Activated CD4-positive, alpha-beta T cell treated with anti-CD3 and anti-CD28 coated beads, Interleukin-2, amount 10 ng/mL, durations not matched to agents 7 days and 5 days (primary cell): ENCODE data around the gene GNGT2. TPM values are rescaled to one million over a fixed set of nuclear protein-coding genes. Genes with fewer than 3 reads are reported as not detected.

ENCODE experiments used
- CTCF ChIA-PET: fragments of 350-600 bp; sonication (Branson Sonifier 250); formaldehyde crosslinking; loops from one replicate; lab custom pipeline; 2021; ENCODE audit warnings: antibody characterized with exemption; lab: Charles Lee
- POLR2A ChIA-PET: fragments of 350-600 bp; sonication (Branson Sonifier 250); formaldehyde crosslinking; loops from one replicate; lab custom pipeline; 2021; ENCODE audit warnings: antibody characterized with exemption; lab: Charles Lee
- DNase-seq: peaks from one replicate; pipeline ENCODE4 v3.0.0-alpha.2; 2020
- H3K27ac Mint-ChIP-seq: one replicate; pipeline ENCODE4 v1.8.0; 2021; ENCODE audit warnings: mild to moderate bottlenecking, moderate library complexity, mixed read lengths
- H3K27me3 Mint-ChIP-seq: one replicate; pipeline ENCODE4 v1.8.0; 2021; ENCODE audit warnings: mixed read lengths
- H3K36me3 Mint-ChIP-seq: one replicate; pipeline ENCODE4 v1.8.0; 2021; ENCODE audit warnings: low read depth, mixed read lengths
- H3K4me1 Mint-ChIP-seq: one replicate; pipeline ENCODE4 v1.8.0; 2021; ENCODE audit warnings: mixed read lengths
- H3K4me3 Mint-ChIP-seq: one replicate; pipeline ENCODE4 v1.8.0; 2021; ENCODE audit warnings: mild to moderate bottlenecking, moderate library complexity, mixed read lengths
- H3K9me3 Mint-ChIP-seq: one replicate; pipeline ENCODE4 v1.8.0; 2021; ENCODE audit warnings: mixed read lengths
- total RNA-seq, 2 experiments: library from RNA; stranded (reverse); gene quantifications; one replicate each; pipeline ENCODE4 v1.2.3, GENCODE V29; 2021

GNGT2 gene
- total RNA-seq, 2 experiments from 2014 or later, result 15.0 to 15.9 TPM

GRCh38 chr17:49241040-49241439 lies 30.7 kb upstream of the GNGT2 start:
- Mint-ChIP-seq H3K4me3 (no peak overlapping the region), H3K4me1 (no peaks in the 10 kb centered on the region), H3K27ac (no peak overlapping the region), H3K27me3 (peaks cover 5% of the 10 kb centered on the region), H3K9me3 (no peaks in the 10 kb centered on the region), H3K36me3 (no peaks in the 10 kb centered on the region)
- ChIA-PET CTCF (interaction anchor here (0.9 to 1.4 kb wide), 3 partner anchors 13 to 82 kb away, joined by 3 to 10 read pairs (median 3); no protein-coding TSS in a partner anchor), POLR2A (interaction anchor here (0.7 kb wide), 1 partner anchor 19 kb away, joined by 4 read pairs; no protein-coding TSS in a partner anchor)
- DNase-seq, result no peak

GRCh38 chr17:49240619-49241018 lies 30.2 kb upstream of the GNGT2 start:
- POLR2A ChIA-PET, result interaction anchor here (0.7 kb wide), 1 partner anchor 19 kb away, joined by 4 read pairs; no protein-coding TSS in a partner anchor

GRCh38 chr17:49239963-49240362 lies 29.6 kb upstream of the GNGT2 start:
- no peak overlapping the region for H3K4me3 Mint-ChIP-seq
- CTCF ChIA-PET, result interaction anchor here (0.6 to 1.4 kb wide), 2 partner anchors 12 to 945 kb away, joined by 4 to 10 read pairs; no protein-coding TSS in a partner anchor

More at GRCh38 chr17:49240619-49241018, 30.2 kb upstream of the GNGT2 start:
- Mint-ChIP-seq H3K4me1 (no peaks in the 10 kb centered on the region), H3K27ac (no peak overlapping the region), H3K27me3 (peaks cover 7% of the 10 kb centered on the region), H3K9me3 (no peaks in the 10 kb centered on the region), H3K36me3 (no peaks in the 10 kb centered on the region), H3K4me3 (no peak overlapping the region)
- DNase-seq, result no peak
- CTCF ChIA-PET, result interaction anchor here (0.6 to 1.4 kb wide), 4 partner anchors 12 to 945 kb away, joined by 3 to 10 read pairs (median 4); no protein-coding TSS in a partner anchor

DNA sequence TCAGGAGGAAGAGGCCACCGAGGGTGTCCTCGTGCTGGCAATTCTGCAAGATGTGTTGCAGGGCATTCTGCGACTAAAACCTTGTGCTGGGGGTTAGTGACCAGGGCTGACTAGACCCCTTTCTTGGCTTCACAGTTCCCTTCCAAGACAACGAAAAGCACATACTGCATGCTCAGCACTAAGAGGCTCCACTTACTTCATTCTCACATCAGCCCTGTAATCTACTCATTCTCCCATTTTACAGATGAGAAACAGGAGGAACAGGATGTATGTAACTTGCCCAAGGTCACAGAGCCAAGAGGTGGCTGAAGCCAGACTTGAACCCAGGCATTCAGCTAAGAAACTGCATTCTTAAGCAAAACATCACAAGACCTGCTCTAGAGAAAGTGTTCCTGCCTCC lies 25.5 kb upstream of the GNGT2 start:
- no peak for DNase-seq
- Mint-ChIP-seq H3K4me3 (no peak overlapping the region), H3K9me3 (no peaks in the 10 kb centered on the region), H3K27me3 (peaks cover 28% of the 10 kb centered on the region), H3K36me3 (no peaks in the 10 kb centered on the region), H3K4me1 (peaks cover 4% of the 10 kb centered on the region), H3K27ac (no peak overlapping the region)
- POLR2A ChIA-PET, result no interaction called here
- CTCF ChIA-PET, result no interaction called here

More at GRCh38 chr17:49239963-49240362, 29.6 kb upstream of the GNGT2 start:
- DNase-seq, result no peak
- H3K4me1 Mint-ChIP-seq, result no peaks in the 10 kb centered on the region
- no peaks in the 10 kb centered on the region for H3K9me3 Mint-ChIP-seq
- H3K27ac Mint-ChIP-seq, result no peak overlapping the region
- peaks cover 10% of the 10 kb centered on the region for H3K27me3 Mint-ChIP-seq
- POLR2A ChIA-PET, result no interaction called here
- no peaks in the 10 kb centered on the region for H3K36me3 Mint-ChIP-seq

DNA sequence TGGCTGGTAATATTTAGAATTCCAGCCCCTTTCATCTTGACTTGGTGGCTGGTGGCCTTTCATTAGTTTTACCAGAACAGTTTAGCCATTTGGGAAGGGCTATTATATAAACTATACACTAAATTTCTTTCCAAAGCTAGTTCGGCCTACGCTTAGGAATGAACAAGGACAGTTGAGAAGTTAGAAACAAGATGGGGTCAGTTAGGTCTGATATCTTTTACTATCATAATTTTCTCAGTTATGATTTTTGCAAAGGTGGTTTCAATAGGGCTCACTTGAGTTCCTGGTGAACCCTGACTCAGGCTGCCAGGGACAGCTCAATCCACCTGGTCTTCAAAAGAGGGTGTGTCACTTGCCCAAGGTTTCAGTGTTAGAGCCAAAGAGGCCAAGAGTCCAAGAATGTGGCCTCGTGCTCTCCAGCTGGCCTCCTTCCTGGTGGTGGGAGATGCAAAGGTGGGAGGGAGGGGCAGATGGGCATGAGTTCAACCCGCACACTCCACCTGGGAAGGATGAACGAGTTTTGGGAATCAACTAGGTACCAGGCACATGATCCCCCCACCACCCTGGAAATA lies 24.2 kb upstream of the GNGT2 start:
- POLR2A ChIA-PET, result no interaction called here
- Mint-ChIP-seq H3K27ac (no peak overlapping the region), H3K4me3 (no peak overlapping the region), H3K27me3 (peaks cover 35% of the 10 kb centered on the region), H3K4me1 (peaks cover 5% of the 10 kb centered on the region), H3K9me3 (no peaks in the 10 kb centered on the region), H3K36me3 (no peaks in the 10 kb centered on the region)
- CTCF ChIA-PET, result no interaction called here
- no peak for DNase-seq

GRCh38 chr17:49231563-49231894 lies 21.2 kb upstream of the GNGT2 start:
- Mint-ChIP-seq H3K4me3 (peak overlapping the region; percentile 67), H3K27me3 (peaks cover 38% of the 10 kb centered on the region), H3K27ac (no peak overlapping the region), H3K36me3 (no peaks in the 10 kb centered on the region), H3K9me3 (no peaks in the 10 kb centered on the region), H3K4me1 (peaks cover 10% of the 10 kb centered on the region)
- POLR2A ChIA-PET, result no interaction called here
- DNase-seq, result no peak
- CTCF ChIA-PET, result no interaction called here

DNA sequence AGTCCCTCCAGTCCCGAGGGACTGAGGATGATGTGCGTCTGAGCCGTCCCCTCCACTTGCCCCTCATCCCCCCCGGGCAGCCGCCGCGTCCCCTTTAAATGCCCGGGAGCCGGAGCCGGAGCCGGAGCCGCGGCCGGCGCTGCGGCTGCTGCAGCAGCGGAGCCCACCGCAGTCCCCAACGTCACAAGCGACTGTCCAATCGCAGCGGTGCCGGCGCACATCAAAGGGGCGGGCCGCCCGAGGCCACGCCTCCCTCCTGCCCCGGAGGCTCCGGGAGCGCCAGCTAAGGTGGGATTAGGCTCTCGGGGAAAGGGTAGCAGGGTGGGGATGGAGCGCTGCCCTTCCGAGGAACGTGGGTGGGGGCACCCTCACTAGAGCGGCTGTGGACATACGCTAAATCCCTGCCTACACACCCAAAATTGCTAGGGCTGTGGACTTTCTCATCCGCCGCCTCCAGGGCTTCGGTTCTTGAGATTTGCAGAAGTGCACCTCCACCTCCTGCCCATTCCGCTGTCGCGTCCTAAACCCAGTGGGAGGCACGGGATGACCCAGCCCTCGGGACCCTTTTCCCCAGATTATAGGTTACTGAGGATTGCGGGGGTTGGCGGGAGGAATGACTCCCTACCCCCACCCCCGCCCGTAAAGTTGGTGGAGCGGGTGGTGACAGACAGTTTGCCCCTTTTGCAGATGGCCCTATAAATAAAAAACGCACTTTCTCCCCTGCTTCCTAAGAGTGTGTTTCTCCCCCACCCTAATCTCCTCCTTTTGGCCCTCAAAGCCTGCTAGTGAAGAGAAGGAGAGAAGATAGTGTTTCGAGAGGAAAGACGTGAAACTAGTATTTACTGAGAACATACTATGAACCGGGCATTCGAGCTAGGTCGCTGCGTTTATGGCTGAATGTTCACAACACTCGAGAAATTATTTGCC lies 20.5 kb upstream of the GNGT2 start, which contains the start of gene PHOSPHO1:
Gene PHOSPHO1 (minus strand): TSS at position 152 of the 927 bp plus-strand sequence. CDS start 4,096 bp downstream, outside the sequence.
- POLR2A ChIA-PET, result no interaction called here
- peak; percentile 88 for DNase-seq
- Mint-ChIP-seq H3K27ac (no peak within 1 kb of the TSS), H3K27me3 (peaks cover 38% of the 10 kb centered on the region), H3K4me1 (peaks cover 12% of the 10 kb centered on the region), H3K9me3 (no peaks in the 10 kb centered on the region), H3K4me3 (peak within 1 kb of the TSS; percentile 67), H3K36me3 (no peaks in the 10 kb centered on the region)
- CTCF ChIA-PET, result interaction anchor here (0.6 to 2.7 kb wide), 2 partner anchors 50 to 73 kb away, joined by 3 to 9 read pairs; no protein-coding TSS in a partner anchor

DNA sequence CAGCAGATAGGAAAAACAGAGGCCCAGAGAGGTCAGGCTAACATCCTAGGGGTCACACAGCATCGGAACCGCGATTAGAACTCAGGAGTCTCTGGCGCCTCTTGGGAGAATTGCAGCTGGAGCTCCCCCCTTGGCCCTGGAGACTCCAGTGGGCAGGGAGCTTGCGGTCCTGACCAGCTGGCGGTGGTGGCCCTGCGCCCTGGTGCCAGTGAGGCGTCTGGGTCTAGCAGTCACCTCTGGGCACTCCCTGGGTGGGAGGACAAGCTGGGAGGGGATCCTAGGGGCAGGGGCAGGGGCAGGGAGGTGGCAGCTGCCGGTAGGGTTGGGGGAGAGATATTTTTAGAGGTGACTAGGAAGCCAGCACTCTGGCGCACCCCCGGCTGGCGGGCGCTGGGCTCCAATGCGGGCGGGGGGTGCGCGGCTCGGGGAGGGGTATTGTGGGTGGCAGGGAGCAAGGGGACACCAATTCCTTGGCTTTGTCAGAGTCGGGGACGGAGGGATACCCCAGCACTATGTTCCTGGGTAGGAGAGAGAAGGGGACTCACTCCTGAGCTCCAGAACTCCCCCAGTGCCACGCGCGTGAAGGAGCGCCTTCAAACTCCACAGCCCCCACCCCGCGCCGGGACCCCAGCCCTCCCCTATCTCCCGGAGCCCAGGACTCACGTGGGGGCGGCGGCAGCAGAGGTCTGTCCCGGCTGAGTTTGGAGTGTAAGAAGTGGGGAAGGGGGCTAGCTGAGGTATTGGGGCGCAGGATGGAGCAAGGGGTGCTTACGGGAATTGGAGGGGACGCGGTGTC lies 19.6 kb upstream of the GNGT2 start:
- ChIA-PET CTCF (interaction anchor here (0.6 to 2.7 kb wide), 2 partner anchors 49 to 72 kb away, joined by 3 to 9 read pairs; no protein-coding TSS in a partner anchor), POLR2A (no interaction called here)
- peaks cover 34% of the 10 kb centered on the region for H3K27me3 Mint-ChIP-seq
- H3K36me3 Mint-ChIP-seq, result no peaks in the 10 kb centered on the region
- no peaks in the 10 kb centered on the region for H3K9me3 Mint-ChIP-seq
- no peak for DNase-seq
- peak overlapping the region; percentile 67 for H3K4me3 Mint-ChIP-seq
- H3K27ac Mint-ChIP-seq, result no peak overlapping the region
- peaks cover 14% of the 10 kb centered on the region for H3K4me1 Mint-ChIP-seq

DNA sequence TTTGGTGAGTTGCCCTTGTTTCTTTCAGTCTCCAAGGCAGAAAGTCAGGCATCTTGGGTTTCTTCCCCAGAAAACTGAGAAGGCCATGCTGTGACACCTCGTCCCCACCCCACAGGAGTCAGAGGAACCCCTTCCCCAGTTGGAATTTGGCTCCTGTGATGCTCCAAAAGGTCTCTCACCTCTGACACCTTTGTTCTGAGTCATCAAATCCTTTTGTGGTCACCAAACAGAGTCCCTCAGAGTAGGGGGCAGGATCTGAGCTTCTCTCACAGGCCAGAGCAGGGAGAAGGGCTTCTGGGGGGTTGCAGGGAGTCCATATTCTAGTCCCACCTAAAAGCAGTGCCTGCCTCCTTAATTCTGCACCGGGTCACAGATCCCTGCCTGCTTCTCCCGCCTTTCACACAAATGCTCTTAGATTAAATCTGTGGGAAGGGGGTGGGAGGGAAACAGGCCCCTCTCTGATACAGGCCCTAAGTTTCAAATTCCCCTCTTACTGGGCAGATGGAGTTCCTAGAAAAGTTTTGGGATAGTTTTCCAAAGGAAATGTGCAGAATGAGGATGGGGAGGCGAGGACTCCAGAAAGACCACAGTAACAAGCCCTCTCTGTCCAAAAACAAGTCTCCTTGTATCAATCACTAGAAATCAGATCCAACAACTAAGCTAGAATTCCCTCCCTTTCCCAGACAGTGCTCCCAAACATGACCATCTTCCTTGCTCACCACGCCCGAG lies 18.9 kb upstream of the GNGT2 start:
- DNase-seq, result no peak
- CTCF ChIA-PET, result interaction anchor here (0.7 to 2.7 kb wide), 6 partner anchors 11 to 550 kb away, joined by 3 to 13 read pairs (median 6); no protein-coding TSS in a partner anchor
- Mint-ChIP-seq H3K4me1 (peaks cover 19% of the 10 kb centered on the region), H3K27me3 (peaks cover 36% of the 10 kb centered on the region), H3K4me3 (peak overlapping the region; percentile 36), H3K27ac (no peak overlapping the region), H3K36me3 (peaks cover 3% of the 10 kb centered on the region), H3K9me3 (no peaks in the 10 kb centered on the region)
- POLR2A ChIA-PET, result no interaction called here

DNA sequence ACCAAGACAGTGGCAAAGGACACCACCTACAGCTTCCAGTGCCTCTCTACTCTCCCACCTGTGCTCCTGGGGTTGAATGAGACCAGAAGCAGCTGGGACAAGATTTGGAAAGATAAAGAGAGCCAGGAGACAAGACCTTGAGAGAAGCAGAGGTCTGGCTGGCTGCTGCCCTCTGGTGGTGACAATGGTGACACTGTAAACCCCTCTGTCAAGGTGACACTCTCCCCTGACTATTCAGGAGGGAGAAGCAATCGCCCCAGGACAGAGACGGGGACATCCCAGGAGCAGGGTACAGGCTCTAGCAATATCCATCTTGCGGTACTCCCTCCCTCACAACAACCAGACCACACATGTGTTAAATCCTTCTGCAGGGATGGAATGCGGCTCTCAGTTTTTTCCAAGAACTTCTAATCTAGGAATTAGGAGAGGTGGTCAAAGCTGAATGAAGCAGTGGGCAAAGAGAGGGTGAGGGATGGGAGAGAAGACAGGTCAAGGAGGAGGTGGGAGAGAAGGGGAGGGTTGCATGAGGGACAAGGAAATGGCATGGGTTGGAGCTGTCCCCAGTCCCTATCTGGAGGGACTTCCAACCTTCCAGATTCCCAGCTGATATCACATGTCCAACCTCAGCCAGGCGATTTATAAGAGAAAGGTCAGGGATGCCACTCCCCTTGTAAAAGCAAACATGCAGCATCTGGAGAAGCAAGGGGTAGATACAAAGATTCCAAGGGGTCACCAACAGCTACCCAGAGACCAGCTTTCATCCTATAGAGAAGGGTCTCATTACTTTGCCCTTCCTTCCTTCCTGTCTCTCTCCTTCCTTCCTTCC lies 17.3 kb upstream of the GNGT2 start:
- ChIA-PET CTCF (interaction anchor here (1.0 to 2.5 kb wide), 9 partner anchors 9 to 188 kb away, joined by 3 to 13 read pairs (median 5); partner anchors contain the start of genes ABI3 and GNGT2), POLR2A (no interaction called here)
- Mint-ChIP-seq H3K9me3 (no peaks in the 10 kb centered on the region), H3K4me3 (no peak overlapping the region), H3K4me1 (peaks cover 35% of the 10 kb centered on the region), H3K27me3 (peaks cover 30% of the 10 kb centered on the region), H3K27ac (no peak overlapping the region), H3K36me3 (peaks cover 13% of the 10 kb centered on the region)
- DNase-seq, result peak; percentile 85
